GM12864 (cell line): ENCODE measurements around the gene GAB1.

Experiments
- DNase-seq: peaks from one replicate; pipeline ENCODE4 v3.0.0-alpha.2; 2011; ENCODE audit warnings: low read depth
- H3K4me3 ChIP-seq: 2 replicates; pipeline ENCODE4 v1.5.1; 2011; ENCODE audit warnings: mild to moderate bottlenecking, low read depth, low read length, control low read depth
- CTCF ChIP-seq: IDR thresholded peaks from 2 replicates; pipeline ENCODE4 v1.5.1; 2011; ENCODE audit warnings: low read depth, mild to moderate bottlenecking, moderate library complexity, low read length, control low read depth, inconsistent platforms; ENCODE audit errors: missing control alignments

Gene GAB1

GRCh38 chr4:143498021-143498420 lies 161.3 kb downstream of the GAB1 start:
- H3K4me3 ChIP-seq, result no peak overlapping the region
- TF ChIP-seq CTCF, result no peak
- no peak for DNase-seq

GRCh38 chr4:143502231-143502630 lies 165.6 kb downstream of the GAB1 start:
- no peak for TF ChIP-seq CTCF
- no peak for DNase-seq
- H3K4me3 ChIP-seq, result no peak overlapping the region

- no peak overlapping the region for H3K4me3 ChIP-seq
- TF ChIP-seq CTCF, result no peak
- DNase-seq, result no peak
Observed at GRCh38 chr4:143506031-143506430, 169.4 kb downstream of the GAB1 start.

GRCh38 chr4:143511906-143512305 lies 175.2 kb downstream of the GAB1 start:
- TF ChIP-seq CTCF, result no peak
- DNase-seq, result no peak
- H3K4me3 ChIP-seq, result no peak overlapping the region

- H3K4me3 ChIP-seq, result peak overlapping the region; percentile 84
- TF ChIP-seq CTCF, result no peak
- no peak for DNase-seq
Observed at GRCh38 chr4:143512978-143513313, 176.3 kb downstream of the GAB1 start.

- peak; percentile 95 for DNase-seq
- H3K4me3 ChIP-seq, result peak within 1 kb of the TSS; percentile 84
- no peak for TF ChIP-seq CTCF
Observed at GRCh38 chr4:143513314-143514168, 176.9 kb downstream of the GAB1 start, which contains the start of gene SMARCA5. Gene SMARCA5, plus strand, starts transcription at chr4:143513702. Its CDS starts 223 bp downstream, at chr4:143513925.

- no peak for TF ChIP-seq CTCF
- DNase-seq, result peak; percentile 8
- H3K4me3 ChIP-seq, result peak overlapping the region; percentile 84
Observed at GRCh38 chr4:143514169-143514495, 177.5 kb downstream of the GAB1 start.
